Upper lobe of right lung (tissue), 1 donor: ENCODE results near the gene ARID3A. TPM values are rescaled to one million over a fixed set of nuclear protein-coding genes. Genes with fewer than 3 reads are reported as not detected.
A peak's percentile ranks its signal among the peaks of the same experiment; 100 is the strongest.

Source experiments
- ATAC-seq: fragments of 200-7000 bp; cut with Tn5 transposase; one replicate; pipeline ENCODE4 v1.9.1; 2020; ENCODE audit warnings: mild to moderate bottlenecking, moderate library complexity
- DNase-seq: peaks from one replicate; pipeline ENCODE4 v3.0.0-alpha.2; 2020
- H3K27ac ChIP-seq: fragments of 200-600 bp; one replicate; pipeline ENCODE4 v1.8.0; 2022
- H3K27me3 ChIP-seq: fragments of 200-600 bp; one replicate; pipeline ENCODE4 v1.8.0; 2022; ENCODE audit warnings: mild to moderate bottlenecking
- H3K36me3 ChIP-seq: fragments of 200-600 bp; one replicate; pipeline ENCODE4 v1.8.0; 2022
- H3K4me1 ChIP-seq: fragments of 200-600 bp; one replicate; pipeline ENCODE4 v1.8.0; 2022
- H3K4me3 ChIP-seq: fragments of 200-600 bp; one replicate; pipeline ENCODE4 v1.8.0; 2022; ENCODE audit warnings: mild to moderate bottlenecking
- H3K9me3 ChIP-seq: fragments of 200-600 bp; one replicate; pipeline ENCODE4 v1.8.0; 2022
- CTCF ChIP-seq: fragments of 200-600 bp; IDR thresholded peaks from one replicate; pipeline ENCODE4 v1.8.0; 2022; ENCODE audit warnings: antibody characterized with exemption
- intact Hi-C: fragments of 100-400 bp; cut with DNase I; formaldehyde crosslinking; loops from one replicate; pipeline ENCODE4 v1.11.0; 2022
- total RNA-seq: library from RNA; stranded (reverse); fragmentation: NEBNext Ultra II Directional; extraction: Animal tissue kit (Norgen Biotek cat#: 25700); gene quantifications from one replicate; pipeline ENCODE4 v1.2.1, GENCODE V29; 2021
- donor health status: DM: no; HTN: yes; CAD: no; lungs with severe emphysema.

Gene ARID3A
- total RNA-seq, 1 donor from 2014 or later = 16.1 TPM

- Histone ChIP-seq H3K27ac (peak within 1 kb of the TSS; percentile 94), H3K27me3 (peaks cover 24% of the 10 kb centered on the region), H3K4me3 (peak within 1 kb of the TSS; percentile 83), H3K4me1 (peaks cover 38% of the 10 kb centered on the region), H3K36me3 (no peaks in the 10 kb centered on the region), H3K9me3 (no peaks in the 10 kb centered on the region)
- intact Hi-C loops = no loop called here
- ATAC-seq (peak; percentile 84), DNase-seq (peak; percentile 93)
- TF ChIP-seq CTCF = no peak
These were observed 12.6 kb upstream of the ARID3A start, which contains the start of gene R3HDM4 for GRCh38 chr19:913080-913748. Gene R3HDM4, minus strand, starts transcription at chr19:913219. Its CDS starts 62 bp downstream, at chr19:913157.

DNA sequence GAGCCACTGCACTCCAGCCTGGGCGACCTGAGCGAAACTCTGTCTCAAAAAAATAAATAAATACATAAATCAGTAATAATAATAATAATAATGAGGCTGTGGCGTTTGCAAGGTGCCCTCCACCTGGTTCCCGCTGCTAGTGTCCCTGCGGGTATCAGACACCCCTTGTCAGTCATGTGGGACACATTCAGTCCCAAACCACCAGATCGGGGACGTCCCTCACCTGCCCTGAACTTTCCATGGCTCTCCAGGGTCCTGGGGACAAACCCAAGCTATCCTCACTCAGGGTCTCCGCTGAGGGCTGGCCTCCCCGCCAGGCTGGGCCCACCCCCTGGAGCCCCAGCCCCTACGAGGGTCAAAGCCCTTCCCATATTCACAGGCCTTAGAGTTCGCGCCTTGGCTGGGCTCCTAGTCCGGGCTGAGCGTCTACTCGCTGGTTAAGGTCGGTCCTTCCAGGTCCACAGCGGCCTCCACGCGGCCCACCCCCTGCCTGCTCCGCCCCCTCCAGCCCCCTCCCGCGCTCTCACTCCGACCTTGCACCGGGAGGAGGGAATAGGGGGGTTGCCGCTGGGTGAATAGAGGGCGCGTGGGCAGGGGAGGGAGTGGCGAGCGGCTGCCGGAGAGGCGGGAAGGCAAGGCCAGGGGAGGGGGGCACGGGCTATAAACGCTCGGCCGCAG is 9.1 kb upstream of the ARID3A start:
- intact Hi-C loops = loop anchor here (5.0 kb wide), 1 partner anchor 59 kb away; the partner anchor contains the start of gene CFD
- no peak overlapping the region for H3K27ac ChIP-seq
- peak overlapping the region; percentile 35 for H3K4me3 ChIP-seq
- H3K9me3 ChIP-seq = no peaks in the 10 kb centered on the region
- peaks cover 56% of the 10 kb centered on the region for H3K27me3 ChIP-seq
- no peak for DNase-seq
- ATAC-seq = no peak
- H3K36me3 ChIP-seq = no peaks in the 10 kb centered on the region
- no peak for TF ChIP-seq CTCF
- H3K4me1 ChIP-seq = peaks cover 25% of the 10 kb centered on the region

GRCh38 chr19:917323-918151 is 8.3 kb upstream of the ARID3A start, which contains the start of gene KISS1R:
Gene KISS1R, plus strand, starts transcription at chr19:917333. Its CDS starts 170 bp downstream, at chr19:917503.
- peak; percentile 20 for ATAC-seq

DNA sequence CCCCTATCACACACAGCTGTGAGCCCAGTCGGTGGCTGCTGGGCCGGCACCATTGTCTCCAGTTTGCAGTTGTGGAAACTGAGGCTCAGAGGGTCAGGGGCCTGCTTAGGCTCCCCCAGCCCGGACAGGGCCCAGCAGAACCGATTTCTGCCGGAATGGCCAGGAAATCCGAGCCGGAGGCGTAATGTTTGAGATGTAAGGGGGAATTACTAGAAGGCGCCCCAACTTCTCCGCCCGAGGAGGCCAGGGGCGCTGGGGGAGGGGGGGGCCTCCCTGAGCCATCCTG is 7.7 kb upstream of the ARID3A start:
- DNase-seq (no peak), ATAC-seq (no peak)
- peaks cover 56% of the 10 kb centered on the region for H3K27me3 ChIP-seq
- peaks cover 25% of the 10 kb centered on the region for H3K4me1 ChIP-seq
- intact Hi-C loops = loop anchor here (5.0 kb wide), 1 partner anchor 61 kb away; the partner anchor contains the start of gene CFD
- H3K27ac ChIP-seq = no peak overlapping the region
- H3K4me3 ChIP-seq = peak overlapping the region; percentile 35
- no peak for TF ChIP-seq CTCF
- no peaks in the 10 kb centered on the region for H3K9me3 ChIP-seq
- no peaks in the 10 kb centered on the region for H3K36me3 ChIP-seq

More at GRCh38 chr19:917323-918151, 8.3 kb upstream of the ARID3A start, which contains the start of gene KISS1R:
- Histone ChIP-seq H3K9me3 (no peaks in the 10 kb centered on the region), H3K27ac (no peak within 1 kb of the TSS), H3K27me3 (peaks cover 56% of the 10 kb centered on the region), H3K36me3 (no peaks in the 10 kb centered on the region), H3K4me1 (peaks cover 25% of the 10 kb centered on the region), H3K4me3 (peak within 1 kb of the TSS; percentile 35)
- peak; percentile 77 for DNase-seq
- intact Hi-C loops = loop anchor here (5.0 kb wide), 1 partner anchor 60 kb away; the partner anchor contains the start of gene CFD
- TF ChIP-seq CTCF = peak; percentile 41

- ATAC-seq (no peak), DNase-seq (peak; percentile 65)
- TF ChIP-seq CTCF = no peak
- Histone ChIP-seq H3K4me1 (peaks cover 23% of the 10 kb centered on the region), H3K27me3 (peaks cover 56% of the 10 kb centered on the region), H3K27ac (no peak overlapping the region), H3K36me3 (no peaks in the 10 kb centered on the region), H3K9me3 (no peaks in the 10 kb centered on the region), H3K4me3 (no peak overlapping the region)
- intact Hi-C loops = loop anchor here (5.0 kb wide), 1 partner anchor 61 kb away; the partner anchor contains the start of gene CFD
These were observed 7.2 kb upstream of the ARID3A start for GRCh38 chr19:918481-919198.
